Measurements from ENCODE around the gene MND1. TPM values are rescaled to one million over a fixed set of nuclear protein-coding genes. Genes with fewer than 3 reads are reported as not detected.

MND1 gene, protein sequence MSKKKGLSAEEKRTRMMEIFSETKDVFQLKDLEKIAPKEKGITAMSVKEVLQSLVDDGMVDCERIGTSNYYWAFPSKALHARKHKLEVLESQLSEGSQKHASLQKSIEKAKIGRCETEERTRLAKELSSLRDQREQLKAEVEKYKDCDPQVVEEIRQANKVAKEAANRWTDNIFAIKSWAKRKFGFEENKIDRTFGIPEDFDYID
- polyA plus RNA-seq (ENCODE audit: insufficient read depth in 1 of 5, insufficient read length in 5 of 5, low replicate concordance in 1 of 5): 10 to 100 TPM in 2 of 5 donors, 1 to 10 TPM in 3; 6.8 to 20.1 (median 9.6) TPM
- long read RNA-seq, donor 1, transcript MND1-201 (8 exons, 968 nt): major isoform, 7 of 7 reads
- long read RNA-seq, donor 1, partial matches to known transcripts: 0 of 7 reads
- long read RNA-seq, donor 1, other reads (novel, unspliced or antisense): 0 of 7 reads
- long read RNA-seq, donor 2, transcript MND1-201 (8 exons, 968 nt): major isoform, 11 of 11 reads
- long read RNA-seq, donor 2, partial matches to known transcripts: 0 of 11 reads
- long read RNA-seq, donor 2, other reads (novel, unspliced or antisense): 0 of 11 reads
- long read RNA-seq, donor 3, partial matches to known transcripts: 0 of 4 reads
- long read RNA-seq, donor 3, other reads (novel, unspliced or antisense): 0 of 4 reads
- long read RNA-seq, donor 4, partial matches to known transcripts: 0 of 3 reads
- long read RNA-seq, donor 4, other reads (novel, unspliced or antisense): 0 of 3 reads
- long read RNA-seq, donor 5, transcript MND1-201 (8 exons, 968 nt): major isoform, 5 of 5 reads
- long read RNA-seq, donor 5, partial matches to known transcripts: 0 of 5 reads
- long read RNA-seq, donor 5, other reads (novel, unspliced or antisense): 0 of 5 reads
- long read RNA-seq, donor 6, transcript MND1-201 (8 exons, 968 nt): major isoform, 6 of 6 reads
- long read RNA-seq, donor 6, partial matches to known transcripts: 0 of 6 reads
- long read RNA-seq, donor 6, other reads (novel, unspliced or antisense): 0 of 6 reads
- long read RNA-seq, donor 7, partial matches to known transcripts: 0 of 2 reads
- long read RNA-seq, donor 7, other reads (novel, unspliced or antisense): 0 of 2 reads
- long read RNA-seq, donor 8, partial matches to known transcripts: 0 of 2 reads
- long read RNA-seq, donor 8, other reads (novel, unspliced or antisense): 0 of 2 reads

DNA sequence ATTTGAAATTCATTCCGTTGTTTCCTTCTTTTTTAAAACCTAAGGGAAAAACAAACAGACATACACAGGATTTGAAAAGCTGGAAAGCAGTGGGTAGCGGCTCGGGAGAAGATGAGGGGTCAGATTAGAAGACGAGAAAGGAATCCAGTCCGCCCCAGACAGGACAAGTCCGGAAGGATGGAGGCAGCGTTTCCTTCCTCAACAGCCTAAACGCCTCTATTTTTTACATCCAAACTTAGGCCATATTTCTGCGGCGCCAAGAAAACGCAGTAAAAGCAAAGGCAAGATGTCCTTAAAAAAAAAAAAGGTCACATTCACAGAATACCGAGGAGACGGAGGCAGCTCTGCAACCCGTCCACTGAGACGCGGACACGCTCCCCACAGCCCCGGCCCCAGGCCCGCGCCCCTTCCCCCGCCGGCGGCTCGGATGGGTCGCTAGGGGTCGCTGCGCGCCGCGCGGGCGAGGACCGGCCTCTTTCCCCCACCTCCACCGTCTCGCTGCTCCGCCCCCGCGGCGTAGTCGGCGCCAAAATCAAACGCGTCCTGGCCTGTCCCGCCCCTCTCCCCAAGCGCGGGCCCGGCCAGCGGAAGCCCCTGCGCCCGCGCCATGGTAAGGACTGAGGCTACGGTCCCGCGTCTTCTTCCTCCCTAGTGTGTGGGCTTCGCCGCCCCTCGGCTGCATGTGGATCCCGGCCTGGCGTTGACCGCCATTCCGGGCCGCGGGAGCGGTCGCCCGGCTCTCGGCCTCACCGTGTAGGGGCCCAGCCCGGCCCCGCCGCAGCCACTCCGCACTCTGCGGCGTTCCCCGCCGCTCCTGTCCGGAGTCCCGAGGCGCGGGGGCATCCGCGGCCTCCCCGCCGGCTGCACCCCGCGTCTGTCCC is at the start of gene MND1:
Gene MND1 (plus strand): TSS at position 558 of the 881 bp plus-strand sequence. CDS start 50 bp downstream, at position 608.
- peak; percentile 89 to 91 for DNase-seq

DNA sequence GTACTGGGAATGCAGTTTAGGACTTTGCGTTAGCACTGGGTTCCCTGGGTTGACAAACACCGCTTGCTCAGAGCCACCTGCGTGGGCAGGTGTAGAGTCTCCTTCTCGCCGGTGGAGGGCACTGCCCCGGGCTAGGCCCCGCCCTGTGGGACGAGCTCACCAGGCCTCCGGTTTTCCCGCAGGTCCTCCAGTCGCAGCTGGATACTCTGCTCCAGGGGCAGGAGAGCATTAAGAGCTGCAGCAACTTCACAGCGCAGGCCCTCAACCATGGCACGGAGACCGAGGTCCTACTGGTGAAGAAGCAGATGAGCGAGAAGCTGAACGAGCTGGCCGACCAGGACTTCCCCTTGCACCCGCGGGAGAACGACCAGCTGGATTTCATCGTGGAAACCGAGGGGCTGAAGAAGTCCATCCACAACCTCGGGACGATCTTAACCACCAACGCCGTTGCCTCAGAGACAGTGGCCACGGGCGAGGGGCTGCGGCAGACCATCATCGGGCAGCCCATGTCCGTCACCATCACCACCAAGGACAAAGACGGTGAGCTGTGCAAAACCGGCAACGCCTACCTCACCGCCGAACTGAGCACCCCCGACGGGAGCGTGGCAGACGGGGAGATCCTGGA is 49.2 kb upstream of the MND1 start:
- DNase-seq: no peak

DNA sequence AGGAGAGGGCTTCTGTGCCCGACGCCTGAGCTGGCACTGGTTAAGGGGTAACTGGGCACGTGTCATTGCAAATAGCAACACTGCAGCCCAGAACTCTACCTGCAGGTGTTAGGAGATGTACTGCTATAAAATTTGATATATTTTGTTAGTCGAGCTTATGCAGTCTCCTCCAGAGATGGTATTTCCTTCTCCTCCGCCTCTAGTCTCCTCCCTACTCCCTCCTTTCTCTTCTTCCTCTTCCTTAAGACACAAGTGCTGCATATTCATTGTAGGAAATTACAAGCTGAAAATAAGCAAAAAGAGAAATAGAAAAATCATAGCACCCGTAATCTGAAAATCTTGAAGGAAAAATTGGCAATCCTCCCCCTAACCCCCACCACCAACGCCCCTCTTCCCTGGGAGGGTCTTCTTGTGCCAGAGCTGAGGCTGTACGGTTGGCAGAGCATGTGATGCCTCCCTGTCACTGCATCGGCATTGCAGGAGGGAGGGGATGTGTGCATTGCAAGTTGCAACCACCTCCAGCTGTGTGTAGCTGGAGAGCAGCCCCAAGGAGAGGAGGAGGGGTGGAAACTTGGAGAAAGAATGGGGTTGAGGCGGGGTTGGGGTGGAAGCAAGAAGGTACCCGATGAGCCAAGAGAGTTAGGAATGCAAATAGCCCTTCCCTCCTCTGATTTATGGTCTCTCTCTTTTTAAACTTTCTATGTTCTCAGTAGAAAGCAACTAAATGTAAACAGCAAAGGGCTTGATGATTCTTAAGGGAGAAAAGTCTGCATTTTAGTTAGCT is 48.3 kb upstream of the MND1 start:
- peak; percentile 76 to 77 for DNase-seq

DNA sequence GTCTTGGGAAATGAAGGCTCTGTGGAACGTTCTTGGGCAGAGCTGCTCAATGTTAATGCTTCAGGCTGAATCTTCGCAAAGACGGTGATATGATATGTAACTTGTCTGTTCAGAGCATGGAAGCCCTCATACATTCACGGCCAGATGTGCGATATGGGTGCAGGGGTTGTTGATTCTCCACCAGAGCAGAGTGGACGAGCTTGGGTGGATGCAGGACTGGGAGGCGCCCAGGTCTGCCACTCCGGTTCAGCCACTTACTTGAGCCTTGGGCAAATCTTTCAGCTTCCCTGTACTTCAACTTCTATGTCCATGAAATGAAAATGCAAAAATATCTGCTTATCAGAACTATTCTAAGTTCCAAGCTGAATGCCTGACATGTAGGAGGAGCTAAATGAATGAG is 47.4 kb upstream of the MND1 start:
- DNase-seq: no peak

DNA sequence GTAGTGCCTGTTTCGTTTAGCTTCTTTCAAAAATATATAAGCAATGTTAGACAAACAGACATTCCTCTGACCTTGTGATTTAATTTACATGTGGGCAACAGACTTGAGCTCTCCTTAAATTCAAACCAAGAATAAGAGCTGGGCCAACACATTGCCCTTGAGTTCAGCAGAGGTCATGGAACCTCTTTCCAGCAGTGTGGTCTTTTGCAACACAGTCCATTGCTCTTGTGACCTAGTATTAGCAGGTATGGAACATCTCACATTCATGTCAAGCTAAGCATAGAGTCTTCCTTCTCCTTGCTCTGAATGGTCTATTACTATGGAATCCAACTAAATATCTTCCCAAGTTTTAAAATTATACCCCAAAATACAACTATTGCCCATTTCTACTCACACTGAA is 33.7 kb upstream of the MND1 start:
- DNase-seq: no peak

DNA sequence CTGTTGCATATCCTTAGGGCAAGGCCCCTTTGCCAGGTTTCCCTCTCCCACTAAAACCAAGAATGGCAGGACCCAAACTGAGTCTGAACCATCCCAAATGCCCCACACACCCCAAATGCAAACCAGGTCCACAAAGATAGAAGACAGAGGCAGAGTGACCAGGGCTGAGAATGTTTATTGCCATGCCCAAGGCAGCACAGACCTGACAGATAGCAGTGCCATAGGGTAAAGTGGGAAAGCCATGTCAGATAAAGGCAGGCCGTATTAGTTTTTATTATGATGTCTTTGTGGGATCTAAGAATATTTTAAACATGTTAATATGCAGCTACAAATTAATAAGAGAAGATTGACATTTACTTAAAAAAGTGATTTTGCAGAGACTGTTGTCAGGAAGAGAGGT is 29.6 kb upstream of the MND1 start:
- DNase-seq: no peak

DNA sequence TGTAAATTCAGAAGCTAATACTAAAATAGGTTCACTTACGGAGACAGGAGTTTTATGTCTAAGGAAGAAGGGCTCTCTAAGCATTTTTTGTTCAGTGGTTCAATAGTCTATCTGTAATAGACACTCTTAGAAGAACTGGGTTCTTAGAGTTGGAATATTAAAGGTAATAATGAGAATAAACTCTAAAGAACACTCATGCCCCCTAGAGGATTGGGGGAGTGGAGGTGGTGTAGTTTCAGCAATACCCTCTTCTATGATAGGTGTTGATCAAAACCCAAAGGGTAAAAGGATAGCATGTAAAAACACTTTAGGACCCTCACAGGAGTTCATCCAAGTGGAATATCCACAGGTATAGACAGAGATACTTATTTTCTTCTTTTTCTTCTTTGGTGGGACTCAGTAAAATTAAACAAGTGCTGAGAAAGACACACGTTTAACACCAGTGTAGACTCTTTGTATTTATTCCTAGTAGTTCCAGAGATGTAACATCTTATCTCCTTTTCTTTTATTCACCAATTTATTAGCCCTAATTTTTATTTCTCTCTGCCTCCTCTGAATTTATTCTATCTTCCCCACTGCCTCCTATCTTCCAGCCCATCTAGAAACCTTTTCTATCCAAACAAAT is 25.7 kb upstream of the MND1 start:
- peak; percentile 29 to 53 for DNase-seq

DNA sequence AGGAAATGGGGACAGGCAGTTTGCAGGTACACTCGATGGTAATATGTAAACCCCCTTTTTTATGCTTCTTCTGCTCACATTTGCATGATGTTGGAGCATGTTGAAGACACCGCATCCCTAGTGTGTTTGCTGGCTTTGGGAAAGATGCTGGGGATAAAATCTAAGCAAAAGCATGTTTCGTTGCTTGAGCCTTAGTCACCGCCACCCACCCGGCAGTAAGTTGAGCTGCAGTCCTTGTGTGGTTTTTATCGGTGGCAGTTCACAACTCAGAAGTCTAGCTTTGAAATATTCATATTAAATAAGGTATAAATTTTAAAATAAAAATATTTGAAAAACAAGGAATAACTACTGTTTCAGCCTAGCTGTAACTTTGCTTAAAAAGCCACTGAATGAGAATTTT is 21.7 kb upstream of the MND1 start:
- no peak for DNase-seq

DNA sequence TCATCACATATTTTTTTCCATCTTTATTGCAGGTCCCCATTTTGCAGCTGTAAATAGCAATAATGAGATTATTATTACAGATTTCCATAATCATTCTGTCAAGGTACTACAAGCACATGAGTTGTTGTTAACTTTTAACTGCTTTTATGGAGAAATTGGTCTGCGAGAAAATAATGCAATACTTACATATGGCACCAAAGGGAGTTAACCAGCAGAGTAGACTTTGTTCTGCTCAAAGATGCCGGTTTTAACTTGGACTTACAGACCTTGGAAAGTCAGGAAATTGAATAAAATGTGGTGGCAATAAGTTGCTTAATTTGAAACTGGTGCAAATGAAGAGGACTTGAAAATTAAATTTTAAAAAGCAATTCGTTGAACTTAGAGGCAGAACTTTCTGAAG is 20.4 kb upstream of the MND1 start:
- DNase-seq: no peak

DNA sequence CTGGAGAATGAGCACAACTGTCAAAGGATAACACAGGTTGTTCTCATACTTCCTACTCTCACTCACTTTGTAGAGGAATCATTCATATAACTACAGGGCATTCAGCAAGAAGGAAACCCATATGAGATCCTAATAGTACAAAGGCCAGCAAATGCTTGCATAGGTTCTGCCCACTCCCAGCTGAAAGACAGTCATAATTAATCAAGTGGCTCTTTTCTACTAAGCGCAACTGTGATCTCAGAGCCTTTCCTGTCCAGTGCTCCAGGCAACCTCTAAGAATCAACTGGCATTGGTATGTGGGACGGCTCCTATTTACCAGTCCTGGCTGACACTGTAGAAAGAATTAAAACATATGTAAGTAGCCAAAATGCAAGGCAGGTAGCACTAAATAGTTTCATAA is 18.9 kb upstream of the MND1 start:
- no peak for DNase-seq

DNA sequence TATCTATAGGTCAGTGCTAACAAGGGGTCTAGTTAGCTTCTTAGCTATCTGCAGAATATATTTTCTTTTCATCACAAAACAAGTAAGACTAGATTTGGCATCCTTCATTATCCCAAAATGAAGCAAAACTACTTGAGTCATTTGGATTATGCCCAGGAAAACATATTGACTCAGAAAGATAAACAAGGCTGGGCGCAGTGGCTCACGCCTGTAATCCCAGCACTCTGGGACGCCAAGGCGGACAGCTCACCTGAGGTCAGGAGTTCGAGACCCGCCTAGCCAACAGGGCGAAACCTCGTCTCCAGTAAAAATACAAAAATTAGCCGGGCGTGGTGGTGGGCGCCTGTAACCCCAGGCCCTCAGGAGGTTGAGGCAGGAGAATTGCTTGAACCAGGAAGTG is 18.0 kb upstream of the MND1 start:
- DNase-seq: no peak

DNA sequence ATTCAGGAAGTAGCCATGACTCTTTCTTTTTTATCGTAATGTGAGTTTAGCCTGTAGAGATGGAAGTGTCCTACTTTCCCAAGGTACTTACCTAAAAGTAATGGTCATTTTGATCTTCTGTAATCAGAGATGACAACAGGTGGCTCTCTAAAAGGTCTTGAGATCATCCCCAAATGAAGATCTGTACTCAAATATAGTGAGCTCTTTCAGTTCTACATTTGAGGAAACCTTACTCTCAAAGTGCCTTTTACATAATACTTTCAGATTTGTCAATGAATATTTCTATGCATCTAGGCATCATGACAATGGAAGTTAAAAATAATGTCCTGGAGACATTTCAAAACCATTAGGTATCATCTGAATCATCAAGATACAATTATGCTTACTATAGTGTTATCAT is 17.2 kb upstream of the MND1 start:
- DNase-seq: no peak

DNA sequence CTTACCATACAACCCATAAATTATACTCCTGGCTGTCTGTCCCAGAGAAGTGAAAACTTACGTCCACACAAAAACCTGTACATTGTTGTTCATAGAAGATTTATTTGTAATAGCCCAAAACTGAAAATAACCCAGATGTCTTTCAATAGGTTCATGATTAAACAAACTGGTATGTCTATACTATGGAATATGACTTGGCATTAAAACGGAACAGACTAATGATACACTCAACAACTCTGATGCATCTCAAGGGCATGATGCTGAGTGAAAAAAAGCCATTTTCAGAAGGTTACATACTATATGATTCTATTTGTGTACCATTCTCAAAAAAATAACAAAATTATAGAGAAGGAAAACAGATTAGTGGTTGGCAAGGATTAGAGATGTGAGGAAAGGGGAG is 11.6 kb upstream of the MND1 start:
- DNase-seq: no peak

DNA sequence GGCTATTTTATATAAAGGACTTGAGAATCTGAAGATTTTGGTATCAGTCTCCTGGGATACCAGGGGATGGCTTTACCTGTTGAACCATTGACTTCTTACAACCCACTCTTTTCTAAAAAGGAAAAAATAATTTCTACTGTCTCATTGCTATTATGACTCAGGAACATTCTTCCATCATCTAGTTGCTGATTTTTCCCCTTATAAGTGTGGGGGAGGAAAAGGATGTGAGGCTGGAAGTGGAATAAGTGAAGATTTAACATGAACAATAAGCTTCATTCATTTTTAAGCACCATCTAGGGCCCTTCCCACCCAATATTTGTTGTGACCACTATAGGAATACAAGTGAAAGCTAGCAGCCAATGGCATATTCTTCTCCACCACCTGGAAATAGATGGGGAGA is 10.6 kb upstream of the MND1 start:
- no peak for DNase-seq

DNA sequence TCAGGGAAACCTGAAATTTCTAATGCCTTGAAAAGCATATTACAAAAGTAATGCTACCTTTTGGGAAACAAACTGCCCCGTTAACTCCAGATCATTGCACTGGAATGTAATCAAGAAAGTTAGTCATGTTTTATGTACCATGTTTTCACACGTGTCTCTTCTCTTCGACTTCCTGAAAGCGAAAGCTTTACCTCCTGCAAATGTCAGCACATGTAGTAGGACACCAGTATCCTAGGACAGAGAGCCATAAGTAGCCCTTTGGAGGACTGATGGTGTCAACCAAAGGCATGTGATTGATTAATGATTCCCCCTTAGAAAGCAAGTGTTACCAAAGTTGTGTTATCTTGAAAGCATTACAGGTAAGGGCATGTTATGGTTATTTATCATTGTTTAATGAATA is 8.8 kb upstream of the MND1 start:
- DNase-seq: no peak

DNA sequence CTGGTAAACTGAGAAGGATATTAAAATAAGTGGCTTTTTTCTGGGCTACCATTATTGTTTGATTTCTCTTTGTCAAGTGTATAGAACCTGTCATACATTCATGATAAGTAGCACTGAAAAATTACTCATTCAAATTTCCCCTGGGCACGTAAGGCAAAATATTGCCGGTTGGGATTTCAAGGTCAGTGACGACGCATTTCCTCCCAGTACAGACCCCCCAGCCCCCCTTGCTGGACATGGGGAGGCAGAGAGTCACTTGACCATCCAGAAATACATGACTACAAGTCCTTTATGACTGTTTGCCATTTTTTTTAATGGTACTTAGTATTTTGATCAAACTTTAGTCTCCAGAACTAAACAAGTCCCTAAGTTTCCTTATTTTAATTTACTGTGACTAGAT is 6.8 kb upstream of the MND1 start:
- DNase-seq: no peak

DNA sequence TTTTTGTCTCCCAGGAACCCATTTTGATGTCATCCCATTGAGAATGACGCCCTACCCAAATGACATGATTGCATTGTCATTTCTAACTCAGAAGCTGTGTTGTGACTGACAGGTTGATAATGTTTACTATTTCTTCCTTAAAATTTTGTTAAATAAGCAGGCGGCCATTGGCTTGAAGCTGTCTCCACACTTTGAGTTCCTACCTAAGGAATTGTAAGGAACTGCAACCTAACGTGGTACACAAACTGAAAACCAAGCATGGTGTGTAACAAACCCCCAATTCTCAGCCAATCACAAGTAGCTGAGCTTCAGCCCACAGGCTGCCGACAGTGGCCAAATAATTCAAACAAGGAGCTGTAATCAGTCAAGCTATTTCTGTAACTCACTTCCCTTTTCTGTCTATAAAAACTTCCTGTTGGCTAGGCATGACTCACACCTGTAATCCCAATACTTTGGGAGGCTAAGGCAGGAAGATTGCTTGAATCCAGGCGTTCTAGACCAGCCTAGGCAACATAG is 2.9 kb upstream of the MND1 start:
- no peak for DNase-seq

DNA sequence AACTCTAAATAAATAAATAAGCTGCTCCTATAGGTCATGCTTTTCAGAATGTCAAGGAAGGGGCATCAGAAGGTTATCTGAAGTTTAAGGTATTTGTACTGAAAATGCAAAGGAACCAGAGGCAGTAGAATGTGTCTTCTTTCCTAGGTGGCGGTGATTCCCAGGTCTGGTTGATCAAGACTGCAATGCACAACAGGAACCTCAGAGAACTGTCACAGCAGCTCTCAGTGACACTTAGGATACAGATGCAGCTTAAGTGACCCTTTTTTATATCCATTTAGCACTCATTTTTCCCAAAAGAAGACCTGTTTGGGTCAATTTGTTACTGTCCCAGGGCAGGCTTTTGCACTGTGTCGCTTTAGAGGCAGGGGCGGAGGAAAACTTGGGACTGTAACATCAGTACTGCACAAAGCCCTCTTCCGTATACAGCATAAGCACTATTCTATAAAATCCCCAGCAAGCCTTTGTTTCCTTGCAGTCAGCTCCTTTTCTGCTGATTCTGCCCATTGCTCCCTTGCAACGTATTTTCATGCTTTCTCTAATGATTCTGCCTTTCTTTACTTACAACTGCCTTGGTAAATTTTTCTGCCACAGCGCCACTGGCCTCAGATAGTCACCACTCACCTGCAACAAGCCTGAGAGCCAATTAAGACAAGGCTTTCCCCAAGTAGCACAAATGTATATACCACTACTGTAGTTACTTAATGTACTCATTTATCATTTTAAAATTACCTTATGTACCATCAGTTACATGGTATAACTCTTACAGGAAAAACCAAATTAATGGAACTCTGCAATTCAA is 1.5 kb upstream of the MND1 start:
- DNase-seq: no peak
